COLO668 (cell line): ENCODE results near the gene COG7.
"Not testable (repeated sequence)": the region's sequence is repeated elsewhere in the genome, so short reads cannot be mapped to it uniquely, and the experiment has no call there.

ENCODE experiments used
- DNase-seq: peaks from one replicate; lab custom pipeline; 2025; ENCODE audit not compliant: unreplicated experiment; lab: John Stamatoyannopoulos, UW

Gene COG7

DNA sequence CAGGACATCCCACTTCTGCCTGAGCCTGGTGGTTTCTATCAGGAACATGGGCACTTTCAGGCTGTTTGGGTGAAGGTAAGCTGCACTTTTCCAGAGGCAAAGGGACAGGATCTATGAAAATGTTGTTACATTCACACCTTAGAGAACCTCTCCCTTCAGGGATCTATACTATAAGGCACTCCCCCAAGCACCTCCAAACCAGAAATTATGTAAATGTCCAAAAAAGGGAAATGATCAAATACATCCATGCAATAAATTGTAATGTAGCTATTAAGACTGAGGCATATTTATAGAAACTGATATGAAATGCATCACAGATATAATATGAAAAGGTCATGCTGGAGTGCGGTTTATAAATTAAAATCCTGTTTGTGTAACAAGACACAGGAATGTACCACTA lies 23.3 kb upstream of the COG7 start:
- no peak for DNase-seq

DNA sequence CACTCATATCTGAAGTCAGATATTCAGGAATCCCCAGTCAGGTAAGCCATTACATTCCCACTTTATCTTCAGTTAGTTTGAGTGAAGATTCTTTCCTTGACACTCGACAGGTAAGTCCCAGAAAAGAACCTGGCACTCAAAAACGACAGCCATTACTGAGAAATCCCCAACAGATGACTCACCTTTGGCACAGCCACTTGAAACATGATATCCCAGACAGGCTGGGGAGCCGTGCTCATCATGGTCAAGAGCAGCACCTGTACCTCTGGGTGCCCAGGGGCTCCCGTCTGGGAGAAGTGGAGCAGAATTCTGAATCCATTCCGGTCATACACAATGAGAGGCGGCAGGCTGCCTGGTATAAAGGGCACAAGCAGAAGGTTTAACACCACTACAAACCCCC lies 16.8 kb upstream of the COG7 start:
- peak; percentile 84 for DNase-seq

DNA sequence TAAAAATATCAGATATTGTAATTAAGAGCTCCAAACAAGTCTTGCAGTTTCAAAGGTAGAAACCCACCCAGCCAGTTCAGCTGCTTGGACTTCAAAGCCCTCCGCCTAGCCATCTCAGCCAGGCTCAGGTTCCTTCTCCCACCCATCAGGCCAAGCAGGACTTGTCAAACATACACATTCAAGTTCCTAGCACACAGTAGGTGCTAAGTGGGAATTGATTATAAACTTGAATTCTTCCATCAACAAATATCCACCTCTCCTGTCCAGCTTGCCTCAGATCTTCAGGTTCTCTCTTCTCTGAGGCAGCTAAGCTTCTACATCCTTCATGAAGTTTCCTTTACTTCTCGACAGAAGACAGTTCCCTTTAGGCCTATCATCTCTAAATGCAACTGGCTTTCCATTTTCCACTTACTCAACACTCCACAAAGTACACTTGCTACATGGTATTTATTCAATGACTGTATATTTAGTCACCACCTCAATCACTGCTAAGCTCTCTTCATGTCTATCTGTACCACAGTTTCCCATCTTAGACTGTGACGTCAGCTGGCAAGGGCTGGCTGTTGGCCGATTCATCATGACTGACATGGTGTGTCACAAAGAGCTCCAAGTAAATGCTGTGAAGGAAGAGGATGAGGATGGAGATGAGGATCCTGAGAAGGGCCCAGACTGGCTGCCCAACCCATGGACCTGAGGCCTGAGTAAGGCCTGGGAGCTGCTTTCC lies 13.3 kb upstream of the COG7 start:
- no peak for DNase-seq

DNA sequence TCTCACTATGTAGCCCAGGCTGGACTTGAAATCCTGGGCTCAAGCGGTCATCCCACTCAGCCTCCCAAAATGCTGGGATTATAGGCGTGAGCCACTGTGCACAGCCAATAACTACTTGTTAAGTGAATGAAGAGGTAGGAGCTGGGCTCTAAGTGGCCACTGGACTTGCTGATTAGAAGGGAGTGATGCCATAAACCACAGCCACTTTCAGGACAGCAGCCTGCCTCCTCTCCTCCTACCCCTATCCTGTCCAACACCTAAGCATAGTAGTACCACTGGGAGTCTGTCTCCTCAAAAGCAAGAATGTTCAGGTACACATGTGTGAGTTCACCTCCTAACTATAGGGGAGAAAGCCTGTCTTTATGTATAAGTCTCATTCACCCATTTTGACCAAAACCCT lies 12.2 kb upstream of the COG7 start:
- DNase-seq = no peak

DNA sequence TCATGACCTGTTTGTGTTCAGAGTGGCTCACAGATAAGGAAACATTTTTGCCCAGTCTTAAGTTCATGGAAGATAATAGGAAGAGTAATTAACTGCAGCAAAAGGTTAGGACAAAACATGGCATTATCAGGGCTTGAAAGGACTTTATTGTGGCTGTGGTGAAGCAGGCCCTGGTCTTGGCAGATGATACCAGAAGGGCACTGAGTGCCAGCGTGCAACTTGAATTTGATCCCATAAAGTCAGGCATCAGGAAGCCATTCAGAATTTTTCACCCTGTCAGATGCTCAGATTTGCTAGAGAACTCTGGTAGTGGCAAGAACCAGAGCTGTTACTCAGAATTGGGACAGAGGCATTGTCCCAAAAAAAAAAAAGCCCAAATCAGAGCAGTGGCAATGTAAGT lies 11.2 kb upstream of the COG7 start:
- no peak for DNase-seq

DNA sequence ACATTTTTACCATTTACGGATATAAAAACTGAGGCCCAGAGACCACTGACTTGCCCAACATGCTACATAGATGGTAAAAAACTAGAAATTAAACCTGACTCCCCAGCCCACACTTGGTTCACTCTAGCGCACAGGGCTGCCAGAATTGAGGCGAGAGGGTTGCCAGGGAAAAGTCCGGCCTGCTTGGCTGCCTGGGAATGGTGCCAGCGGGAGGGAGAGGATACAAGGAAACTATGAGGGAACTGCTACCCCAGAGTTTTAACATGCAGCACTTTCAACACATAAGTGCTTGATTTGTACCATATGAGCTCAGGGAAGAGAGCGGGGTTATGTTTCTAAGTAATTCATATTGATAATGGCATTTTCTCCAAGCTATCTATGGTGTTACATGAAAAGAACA lies 10.0 kb upstream of the COG7 start:
- DNase-seq = not testable (repeated sequence)

DNA sequence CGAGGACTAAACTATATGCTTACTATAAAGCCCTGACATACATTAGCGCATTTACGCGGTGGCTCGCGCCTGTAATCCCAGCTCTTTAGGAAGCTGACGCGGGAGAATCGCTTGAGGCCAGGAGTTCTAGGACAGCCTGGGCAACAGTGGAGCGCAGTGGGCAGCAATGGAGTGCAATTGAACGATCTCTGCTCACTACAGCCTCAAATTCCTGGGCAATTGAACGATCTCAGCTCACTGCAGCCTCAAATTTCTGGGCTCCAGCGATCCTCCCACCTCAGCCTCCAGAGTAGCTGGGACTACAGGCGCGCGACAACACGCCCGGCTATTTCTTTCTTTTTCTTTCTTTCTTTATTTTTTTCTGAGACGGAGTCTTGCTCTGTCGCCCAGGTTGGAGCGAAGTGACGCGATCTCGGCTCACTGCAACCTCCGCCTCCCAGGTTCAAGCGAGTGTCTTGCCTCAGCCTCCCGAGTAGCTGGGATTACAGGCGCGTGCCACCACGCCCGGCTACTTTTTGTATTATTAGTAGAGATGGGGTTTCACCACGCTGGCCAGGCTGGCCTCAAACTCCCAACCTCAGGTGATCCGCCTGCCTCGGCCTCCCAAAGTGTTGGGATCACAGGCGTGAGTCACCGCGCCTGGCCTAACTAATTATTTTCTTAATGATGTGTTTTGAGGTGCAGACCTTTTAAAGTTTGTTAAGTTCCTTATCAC lies 506 bp upstream of the COG7 start:
- no peak for DNase-seq

DNA sequence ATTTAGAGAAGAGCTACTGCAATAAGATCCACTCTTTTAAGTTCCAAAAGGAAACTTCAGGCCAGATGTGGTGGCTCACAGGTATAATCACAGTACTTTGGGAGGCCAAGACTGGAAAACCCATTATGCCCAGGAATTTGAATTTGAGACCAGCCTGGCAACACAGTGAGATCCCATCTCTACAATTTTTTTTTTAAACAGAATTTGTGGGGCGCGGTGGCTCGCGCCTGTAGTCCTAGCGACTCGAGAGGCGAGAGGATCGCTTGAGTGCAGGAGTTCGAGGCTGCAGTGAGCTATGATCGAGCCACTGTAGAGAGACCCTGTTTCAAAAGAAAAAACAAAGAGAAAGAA lies 793 bp downstream of the COG7 start:
- no peak for DNase-seq

DNA sequence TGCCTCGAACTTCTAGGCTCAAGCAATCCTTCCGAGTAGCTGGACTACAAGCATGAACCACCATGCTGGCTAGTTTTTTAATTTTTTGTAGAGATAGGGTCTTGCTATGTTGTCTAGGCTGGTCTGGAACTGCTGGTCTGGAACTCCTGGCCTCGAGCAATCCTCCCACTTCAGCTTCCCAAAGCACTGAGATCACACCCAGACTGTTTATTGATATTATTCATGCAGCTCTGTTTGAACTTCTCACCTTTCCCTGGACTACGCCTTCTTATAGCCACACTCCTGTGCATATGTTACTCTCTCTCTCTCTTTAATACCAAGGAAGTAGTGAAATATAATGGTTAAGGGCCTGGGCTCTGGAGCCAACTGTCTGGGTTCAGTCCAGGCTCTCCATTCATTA lies 4.6 kb downstream of the COG7 start:
- no peak for DNase-seq

DNA sequence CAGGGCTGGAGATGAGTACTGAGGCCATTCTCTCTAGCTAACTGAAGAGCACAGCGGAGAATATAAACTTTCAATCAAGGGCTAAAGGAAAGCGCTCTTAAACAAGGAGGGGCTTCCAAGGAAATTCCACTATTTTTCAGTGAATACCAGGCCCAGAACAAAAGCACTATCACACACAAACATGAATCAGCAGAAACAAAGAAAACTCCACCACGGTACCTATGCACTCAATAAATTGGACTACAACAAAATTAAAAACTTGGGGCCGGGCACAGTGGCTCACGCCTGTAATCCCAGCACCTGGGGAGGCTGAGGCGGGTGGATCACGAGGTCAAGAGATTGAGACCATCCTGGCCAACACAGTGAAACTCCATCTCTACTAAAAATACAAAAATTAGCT lies 15.4 kb downstream of the COG7 start:
- not testable (repeated sequence) for DNase-seq

DNA sequence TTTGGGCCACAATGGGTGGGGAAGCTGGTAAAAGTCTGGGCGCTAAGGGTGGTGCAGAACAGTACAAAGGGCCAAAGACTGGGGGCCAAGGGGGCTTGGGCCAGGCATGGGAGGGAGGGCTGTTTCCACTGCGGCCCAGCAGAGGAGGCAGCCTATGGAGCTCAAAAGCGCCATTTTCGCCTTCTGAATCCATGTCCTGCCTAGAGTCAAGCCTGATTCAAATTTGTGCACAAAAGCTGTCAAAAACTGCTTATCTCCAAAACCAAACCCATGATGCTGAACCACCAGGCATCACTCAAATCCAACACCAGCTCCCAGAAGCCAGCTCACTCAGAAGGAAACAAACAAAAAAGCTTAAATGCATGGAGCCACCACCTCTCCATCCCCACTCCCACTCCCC lies 16.0 kb downstream of the COG7 start:
- DNase-seq = no peak

DNA sequence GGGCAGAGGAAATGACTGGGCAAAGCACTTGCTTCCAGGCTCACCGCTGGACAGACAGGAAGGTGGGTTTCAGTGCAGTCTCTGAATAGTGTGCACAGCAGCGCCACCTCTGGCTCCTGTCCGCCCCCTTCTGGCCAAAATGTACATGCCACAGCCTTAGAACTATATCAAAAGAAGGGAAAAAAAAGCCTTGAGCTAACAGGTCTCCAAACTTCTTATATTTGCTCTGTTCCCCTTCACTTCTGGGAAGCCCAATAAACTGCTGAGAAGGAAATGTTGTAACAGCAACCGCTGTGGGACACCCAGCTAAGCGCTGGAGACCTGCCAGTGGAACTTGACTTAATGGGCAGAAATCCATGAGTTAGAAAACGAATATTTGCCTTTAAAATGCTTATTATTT lies 17.5 kb downstream of the COG7 start:
- DNase-seq = peak; percentile 69

DNA sequence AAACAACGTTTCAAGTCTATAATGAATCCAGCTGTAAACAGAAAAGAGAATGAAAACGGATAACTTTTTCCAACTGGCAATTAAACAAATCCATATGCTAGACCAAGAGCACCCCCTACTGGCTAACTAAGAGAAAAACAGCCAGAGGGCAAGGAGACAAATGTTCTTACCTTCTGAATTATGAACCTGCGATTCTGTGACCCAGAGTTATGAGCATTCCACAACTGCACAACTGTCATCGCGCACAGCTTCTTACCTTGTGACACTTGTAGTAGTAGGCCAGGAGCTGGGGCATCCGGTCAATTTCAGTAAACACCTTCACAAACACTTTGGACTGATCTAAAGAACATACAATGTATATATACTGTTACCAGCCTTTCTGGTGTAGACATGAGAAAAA lies 18.6 kb downstream of the COG7 start:
- peak; percentile 21 for DNase-seq

DNA sequence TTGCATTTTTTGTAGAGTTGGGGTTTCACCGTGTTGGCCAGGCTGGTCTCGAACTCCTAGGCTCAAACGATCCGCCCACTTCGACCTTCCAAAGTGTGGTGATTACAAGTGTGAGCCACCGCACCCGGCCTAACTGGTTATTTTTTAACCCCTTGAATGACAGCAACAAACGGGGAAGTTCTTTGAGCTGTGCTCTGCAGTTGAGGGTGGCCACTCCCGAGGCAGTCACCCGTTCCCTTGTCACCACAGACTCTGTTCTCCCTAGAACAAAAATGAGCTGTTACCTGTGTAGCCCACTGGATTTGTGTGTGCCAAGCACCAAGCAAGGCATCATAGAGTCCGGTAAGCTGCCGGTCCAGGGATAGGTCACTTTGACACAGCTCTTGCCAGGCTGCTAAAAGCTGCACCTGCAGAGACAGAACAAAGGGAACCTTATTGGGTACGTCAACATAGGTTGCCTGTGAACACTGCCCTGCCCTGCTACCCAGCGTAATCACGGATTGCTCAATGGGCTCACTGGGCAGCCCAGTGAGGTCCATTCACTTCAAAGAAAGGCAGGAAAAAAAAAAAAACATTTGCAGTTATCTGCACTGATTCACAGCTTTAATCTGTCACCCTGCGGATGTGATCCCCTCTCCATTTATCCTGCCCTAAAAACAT lies 19.6 kb downstream of the COG7 start:
- DNase-seq = peak; percentile 21

DNA sequence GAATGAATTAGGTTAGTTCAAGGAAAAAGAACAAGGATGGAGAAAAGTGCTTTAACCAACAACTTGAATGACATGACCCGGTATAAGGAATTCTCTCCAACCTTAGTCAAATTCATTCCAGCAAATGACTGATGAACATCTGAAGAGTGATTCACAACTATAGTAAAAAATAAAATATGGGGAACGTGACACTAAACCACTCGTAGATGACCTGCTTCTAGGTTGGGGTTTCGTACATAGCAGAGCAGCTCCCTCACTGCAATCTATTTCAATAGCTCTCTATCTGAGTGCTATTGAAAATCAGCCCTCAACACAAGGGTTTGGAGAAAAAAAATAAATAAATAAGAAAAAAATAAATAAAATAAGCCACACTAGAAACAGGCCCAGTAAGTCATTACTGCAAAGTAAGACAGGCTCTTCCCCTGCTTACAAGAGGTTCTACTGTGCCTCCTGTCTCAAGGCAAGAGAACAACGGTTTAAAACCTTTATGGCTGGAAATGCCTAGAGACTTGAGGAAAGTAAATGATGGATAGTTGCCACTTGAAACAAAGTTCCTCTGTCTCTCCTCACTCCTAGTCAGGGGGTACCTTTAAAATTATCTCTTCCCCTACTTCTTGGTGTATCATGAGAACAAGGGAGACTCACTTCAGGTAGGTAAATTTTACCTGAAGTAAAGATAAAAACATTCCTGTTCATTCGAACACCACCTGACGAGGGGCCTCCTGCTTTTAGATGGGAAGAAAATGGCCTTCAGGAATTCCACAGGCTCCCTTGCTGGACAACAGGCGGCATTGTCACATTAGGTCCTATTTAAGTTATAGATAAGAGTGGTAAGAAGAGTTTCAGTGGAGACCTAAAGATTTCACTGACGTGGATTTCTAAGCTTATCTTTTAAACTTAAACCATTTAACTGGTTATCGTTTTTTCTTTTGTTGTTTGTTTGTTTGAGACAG lies 20.5 kb downstream of the COG7 start:
- no peak for DNase-seq

DNA sequence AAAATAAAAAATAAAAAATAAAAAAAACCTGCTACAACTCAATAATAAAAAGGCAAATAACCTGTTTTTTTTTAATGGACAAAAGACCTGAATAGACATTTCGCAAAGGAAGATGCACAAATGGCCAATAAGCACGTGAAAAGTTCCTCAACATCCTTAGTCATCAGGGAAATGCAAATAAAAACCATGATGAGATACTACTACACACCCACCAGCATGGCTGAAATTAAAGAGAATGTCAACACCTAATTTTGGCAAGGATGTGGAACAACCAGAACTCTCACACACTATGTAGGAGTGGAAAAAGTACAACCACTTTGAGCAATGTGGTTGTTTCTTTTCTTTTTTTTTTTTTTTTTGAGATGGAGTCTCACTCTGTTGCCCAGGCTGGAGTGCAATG lies 24.6 kb downstream of the COG7 start:
- no peak for DNase-seq

DNA sequence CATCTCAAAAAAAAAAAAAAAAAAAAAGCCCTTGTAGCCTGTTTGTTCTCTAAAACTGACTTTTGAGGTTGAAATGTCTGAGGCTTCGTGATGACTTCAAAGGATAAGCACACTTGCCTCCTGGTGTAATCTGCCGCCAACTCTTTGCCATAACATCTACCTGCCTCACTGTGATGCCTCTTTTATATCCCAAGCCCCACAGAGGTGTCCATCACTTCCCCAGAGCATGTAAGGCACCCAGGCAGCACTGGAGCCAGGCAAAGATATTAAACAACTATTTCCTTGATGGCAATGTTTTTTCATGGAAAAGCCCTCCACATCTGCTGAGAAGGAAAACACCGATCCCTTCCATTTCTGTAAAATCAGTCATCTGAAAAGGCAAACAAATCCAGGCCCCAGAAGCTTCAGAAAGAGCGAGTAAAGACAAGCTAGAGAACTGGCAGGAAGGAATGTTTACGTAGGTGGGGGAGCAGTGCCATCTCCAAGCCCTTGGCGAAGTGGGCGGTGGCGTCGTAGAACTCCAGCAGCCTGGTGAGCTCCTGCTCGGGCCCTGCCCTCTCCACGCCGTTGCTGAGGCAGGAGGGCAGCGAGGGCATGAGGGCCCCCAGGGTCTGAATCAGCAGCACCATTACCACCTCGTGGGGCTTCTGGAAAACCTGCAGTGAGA lies 28.6 kb downstream of the COG7 start:
- peak; percentile 63 for DNase-seq

DNA sequence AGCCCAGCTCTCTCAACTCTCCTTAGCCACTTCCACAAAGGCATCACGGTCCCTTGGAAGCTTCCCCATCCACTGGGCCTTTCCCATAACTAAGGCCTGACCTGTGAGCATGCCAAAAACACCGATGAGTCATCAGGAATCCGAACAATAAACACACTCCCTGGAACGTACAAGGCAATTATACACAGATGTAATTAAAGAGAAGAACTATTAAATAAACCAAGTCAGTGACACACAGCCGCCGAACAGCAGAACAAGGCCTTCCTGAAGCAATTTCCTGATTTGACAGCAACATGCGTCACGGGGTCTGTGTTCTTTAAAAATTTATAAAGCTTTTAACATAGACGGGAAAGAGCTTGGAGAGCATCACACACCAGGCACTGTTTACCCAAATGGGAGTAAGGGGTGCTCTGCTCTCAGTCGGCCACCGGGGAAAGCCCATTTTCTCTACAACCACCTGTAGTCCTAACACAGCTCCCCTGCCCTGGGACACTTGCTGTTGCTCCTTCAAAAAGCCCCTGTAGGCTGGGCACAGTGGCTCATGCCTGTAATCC lies 29.4 kb downstream of the COG7 start:
- DNase-seq = peak; percentile 62

DNA sequence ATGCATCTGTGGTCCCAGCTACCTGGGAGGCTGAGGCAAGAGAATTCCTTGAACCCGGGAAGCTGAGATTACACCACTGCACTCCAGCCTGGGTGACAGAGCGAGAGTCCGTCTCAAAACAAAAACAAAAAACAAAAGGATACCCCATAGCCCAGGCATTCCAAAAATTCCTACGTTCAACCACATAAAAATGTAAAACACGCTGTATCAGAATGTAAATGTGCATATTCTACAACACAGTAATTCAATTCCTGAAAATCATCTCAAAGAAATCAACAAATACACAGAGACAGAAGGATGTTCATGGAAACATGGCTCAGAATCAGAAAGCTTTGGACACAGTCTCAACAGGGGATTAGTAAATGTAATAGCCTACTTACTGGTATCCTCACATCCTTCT lies 33.0 kb downstream of the COG7 start:
- DNase-seq = no peak

DNA sequence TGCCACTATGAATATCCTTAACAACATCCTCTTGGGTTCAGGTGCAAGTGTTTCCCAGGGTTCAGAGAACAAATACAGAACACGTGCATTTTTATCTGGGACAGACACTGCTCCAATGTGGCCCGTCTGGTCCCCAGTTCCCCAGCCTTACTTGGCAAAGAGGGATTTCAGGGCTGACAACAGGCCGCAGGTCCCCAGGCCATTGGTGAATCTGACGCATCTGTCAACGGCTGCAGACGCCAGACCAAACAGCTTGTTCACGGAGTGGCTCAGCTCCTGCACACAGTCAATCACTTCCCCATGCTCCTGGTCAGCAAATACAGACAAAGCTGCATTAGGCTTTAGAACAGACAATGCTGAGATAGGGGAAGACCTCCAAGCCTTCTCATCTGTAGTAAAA lies 36.2 kb downstream of the COG7 start:
- DNase-seq = no peak
